Measurements from ENCODE around the gene ALDH2.

DNA sequence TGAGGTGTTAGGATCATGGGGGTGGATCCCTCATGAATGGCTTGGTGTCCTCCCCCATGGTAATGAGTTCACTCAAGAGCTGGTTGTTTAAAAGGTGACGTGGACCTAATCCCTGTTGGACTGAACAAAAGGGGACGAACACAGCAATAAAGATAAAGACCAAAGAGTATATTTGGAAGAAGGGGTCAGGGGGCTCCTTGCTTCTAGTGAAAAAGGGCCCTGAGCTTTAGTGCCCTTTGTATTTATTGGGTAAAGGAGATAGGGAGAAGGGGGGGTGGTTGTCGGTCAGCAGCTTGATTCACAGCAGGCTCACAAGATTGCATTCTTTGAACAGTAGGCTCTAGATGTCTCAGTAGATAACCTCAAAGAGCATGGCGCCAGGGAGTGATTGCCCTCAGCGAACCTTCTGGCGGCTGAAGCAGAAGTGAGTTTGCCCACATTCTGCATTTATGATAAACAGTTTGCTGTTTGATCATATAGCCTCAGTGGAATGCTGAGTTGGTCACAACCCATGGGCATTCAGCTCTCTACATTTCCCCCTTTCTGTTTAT lies 49.4 kb downstream of the ALDH2 start:
- TF ChIP-seq EZH2 (IDR thresholded peaks at IDR 0.05): no peak
- no peak for TF ChIP-seq POLR2AphosphoS5 (IDR thresholded peaks at IDR 0.05; ENCODE audit: borderline replicate concordance, low read depth, low read length)
